ENCODE data around the gene MOCOS. TPM values are rescaled to one million over a fixed set of nuclear protein-coding genes. Genes with fewer than 3 reads are reported as not detected.

MOCOS gene
- total and polyA plus RNA-seq, 8 donors = 0.45 to 4.6 (median 2.7) TPM

- no peak for TF ChIP-seq POLR2AphosphoS5 (IDR thresholded peaks at IDR 0.05)
- no peak for TF ChIP-seq CTCF (IDR thresholded peaks at IDR 0.05)
- TF ChIP-seq EP300 (IDR thresholded peaks at IDR 0.05) = no peak
- no peak for TF ChIP-seq POLR2A (IDR thresholded peaks at IDR 0.05)
- no peaks in the 10 kb centered on the region for H3K9me3 ChIP-seq
- intact Hi-C loops (cut with DNase I; ENCODE audit: low total_unique reads) = no loop called here
These were observed 43.9 kb upstream of the MOCOS start for GRCh38 chr18:36143391-36143790.

GRCh38 chr18:36149514-36150289, 37.6 kb upstream of the MOCOS start:
- Histone ChIP-seq H3K9me3 (no peaks in the 10 kb centered on the region), H3K4me3 (no peak overlapping the region), H3K27ac (no peak overlapping the region), H3K4me1 (no peaks in the 10 kb centered on the region), H3K36me3 (peaks cover 19 to 100% (median 99%) of the 10 kb centered on the region in 4 donors), H3K27me3 (no peaks in the 10 kb centered on the region)
- intact Hi-C loops (cut with DNase I; ENCODE audit: low total_unique reads) = no loop called here
- DNase-seq = no peak
- TF ChIP-seq POLR2AphosphoS5 (IDR thresholded peaks at IDR 0.05) (no peak), POLR2A (IDR thresholded peaks at IDR 0.05) (no peak), CTCF (IDR thresholded peaks at IDR 0.05) (no peak), EP300 (IDR thresholded peaks at IDR 0.05) (no peak)
- WGBS, 5 donors = 90 to 97% (median 94%) methylated on average over 5 of the region's 5 CpGs

More at GRCh38 chr18:36143391-36143790, 43.9 kb upstream of the MOCOS start:
- Histone ChIP-seq H3K27me3 (no peaks in the 10 kb centered on the region), H3K27ac (no peak overlapping the region), H3K36me3 (peaks cover 40 to 100% (median 100%) of the 10 kb centered on the region in 4 donors), H3K4me3 (no peak overlapping the region), H3K4me1 (no peaks in the 10 kb centered on the region)
- no peak for DNase-seq
- WGBS, 5 donors = 95 to 98% (median 96%) methylated on average over 1 to 2 of the region's 2 CpGs

- 92 to 100% (median 94%) methylated on average over 1 of the region's 1 CpG for WGBS, 5 donors
- no peak overlapping the region for H3K4me3 ChIP-seq
- no peak overlapping the region for H3K27ac ChIP-seq
- no peak for TF ChIP-seq POLR2A (IDR thresholded peaks at IDR 0.05)
- TF ChIP-seq POLR2AphosphoS5 (IDR thresholded peaks at IDR 0.05) = no peak
- no peak for TF ChIP-seq EP300 (IDR thresholded peaks at IDR 0.05)
- no peak for TF ChIP-seq CTCF (IDR thresholded peaks at IDR 0.05)
- peaks cover 12 to 100% (median 99%) of the 10 kb centered on the region in 4 donors for H3K36me3 ChIP-seq
- intact Hi-C loops (cut with DNase I; ENCODE audit: low total_unique reads) = no loop called here
- H3K4me1 ChIP-seq = no peaks in the 10 kb centered on the region
- DNase-seq = no peak
- no peaks in the 10 kb centered on the region for H3K27me3 ChIP-seq
- no peaks in the 10 kb centered on the region for H3K9me3 ChIP-seq
These were observed 34.5 kb upstream of the MOCOS start for GRCh38 chr18:36152781-36153180.

- Histone ChIP-seq H3K4me1 (no peaks in the 10 kb centered on the region), H3K27me3 (no peaks in the 10 kb centered on the region), H3K36me3 (peaks cover 12 to 100% (median 98%) of the 10 kb centered on the region in 4 donors), H3K27ac (no peak overlapping the region), H3K4me3 (no peak overlapping the region), H3K9me3 (no peaks in the 10 kb centered on the region)
- 75 to 93% (median 78%) methylated on average over 4 of the region's 4 CpGs for WGBS, 5 donors
- intact Hi-C loops (cut with DNase I; ENCODE audit: low total_unique reads) = no loop called here
- DNase-seq = no peak
- no peak for TF ChIP-seq CTCF (IDR thresholded peaks at IDR 0.05)
- TF ChIP-seq EP300 (IDR thresholded peaks at IDR 0.05) = no peak
- no peak for TF ChIP-seq POLR2AphosphoS5 (IDR thresholded peaks at IDR 0.05)
- no peak for TF ChIP-seq POLR2A (IDR thresholded peaks at IDR 0.05)
These were observed 34.1 kb upstream of the MOCOS start for GRCh38 chr18:36153203-36153602.
